Uterus (tissue), 4 donors: ENCODE results near the gene PID1. TPM values are rescaled to one million over a fixed set of nuclear protein-coding genes. Genes with fewer than 3 reads are reported as not detected.

ENCODE experiments used
- DNase-seq, 2 donors: peaks; one replicate each; pipeline ENCODE4 v3.0.0-alpha.2; 2019 to 2020
- H3K27ac ChIP-seq, 2 donors: fragments of 200-600 bp; sonication (generic); 1 replicate in 1 of 2; 2 replicates in 1 of 2; pipeline ENCODE4 v1.5.1; 2016 to 2018
- H3K27me3 ChIP-seq, 2 donors: fragments of 200-600 bp; sonication (generic); one replicate each; pipeline ENCODE4 v1.5.1; 2018 to 2019; ENCODE audit warnings: control low read depth in 1 of 2
- H3K36me3 ChIP-seq, 2 donors: fragments of 200-600 bp; sonication (generic); one replicate each; pipeline ENCODE4 v1.5.1; 2019; ENCODE audit warnings: control low read depth in 1 of 2
- H3K4me1 ChIP-seq, 2 donors: fragments of 200-600 bp; sonication (generic); one replicate each; pipeline ENCODE4 v1.5.1; 2018 to 2019; ENCODE audit warnings: control low read depth in 1 of 2
- H3K4me3 ChIP-seq, 2 donors: fragments of 200-600 bp; sonication (generic); 1 replicate in 1 of 2; 2 replicates in 1 of 2; pipeline ENCODE4 v1.5.1; 2018 to 2019; ENCODE audit warnings: mild to moderate bottlenecking in 1 of 2
- H3K9me3 ChIP-seq, 2 donors: fragments of 200-600 bp; sonication (generic); one replicate each; pipeline ENCODE4 v1.5.1; 2019; ENCODE audit warnings: control low read depth in 1 of 2
- CTCF ChIP-seq, 4 experiments: fragments of 200-600 bp in 2 of 4; fragments of 450-650 bp in 2 of 4; sonication (generic) in 2 of 4; IDR thresholded peaks; one replicate each; pipeline ENCODE4 v1.5.1; 2016 to 2019; ENCODE audit warnings: antibody characterized with exemption in 4 of 4, mild to moderate bottlenecking in 2 of 4, moderate library complexity in 1 of 4
- POLR2A ChIP-seq, 2 donors: fragments of 450-650 bp; IDR thresholded peaks; one replicate each; pipeline ENCODE4 v1.6.1; 2016; ENCODE audit warnings: antibody characterized with exemption in 2 of 2, mild to moderate bottlenecking in 1 of 2, moderate library complexity in 1 of 2
- intact Hi-C: fragments of 100-400 bp; cut with DNase I; formaldehyde crosslinking; loops from one replicate; pipeline ENCODE4 v1.15.1; 2023; ENCODE audit warnings: low total_unique reads
- total RNA-seq, 4 donors: library from RNA; depleted of rRNA in 3 of 4; stranded (reverse); fragments of >200 nt in 3 of 4; gene quantifications; one replicate each; pipeline versions ENCODE4 v1.1.0 to v1.2.4, GENCODE V29; 2014 to 2023
- donor health status: DM: yes; HTN: yes; CAD: no.

The PID1 gene
- total RNA-seq, 4 donors from 2014 or later, result 26.4 to 48.5 (median 37.1) TPM

GRCh38 chr2:229235131-229235914 is 35.8 kb downstream of the PID1 start:
- H3K27ac ChIP-seq, result no peak overlapping the region
- no peaks in the 10 kb centered on the region for H3K4me1 ChIP-seq
- H3K36me3 ChIP-seq, result no peaks in the 10 kb centered on the region
- intact Hi-C loops, result no loop called here
- H3K9me3 ChIP-seq, result no peaks in the 10 kb centered on the region
- H3K4me3 ChIP-seq, result no peak overlapping the region
- no peaks in the 10 kb centered on the region for H3K27me3 ChIP-seq
- no peak for TF ChIP-seq CTCF (IDR thresholded peaks at IDR 0.05)
- DNase-seq, result peak in 1 of 2 donors; percentile 22

GRCh38 chr2:229231885-229232284 is 39.2 kb downstream of the PID1 start:
- Histone ChIP-seq H3K4me1 (no peaks in the 10 kb centered on the region), H3K36me3 (no peaks in the 10 kb centered on the region), H3K9me3 (no peaks in the 10 kb centered on the region), H3K27ac (peak overlapping the region; percentile 16 to 37), H3K27me3 (no peaks in the 10 kb centered on the region), H3K4me3 (no peak overlapping the region)
- intact Hi-C loops, result no loop called here
- no peak for TF ChIP-seq POLR2A (IDR thresholded peaks at IDR 0.05)
- no peak for TF ChIP-seq CTCF (IDR thresholded peaks at IDR 0.05)
- no peak for DNase-seq

GRCh38 chr2:229231328-229231868 is 39.7 kb downstream of the PID1 start:
- intact Hi-C loops, result no loop called here
- TF ChIP-seq POLR2A (IDR thresholded peaks at IDR 0.05) (no peak), CTCF (IDR thresholded peaks at IDR 0.05) (no peak)
- Histone ChIP-seq H3K4me1 (no peaks in the 10 kb centered on the region), H3K27me3 (no peaks in the 10 kb centered on the region), H3K9me3 (no peaks in the 10 kb centered on the region), H3K4me3 (no peak overlapping the region), H3K27ac (peak overlapping the region; percentile 16 to 37), H3K36me3 (no peaks in the 10 kb centered on the region)
- no peak for DNase-seq

- H3K27me3 ChIP-seq, result no peaks in the 10 kb centered on the region
- TF ChIP-seq CTCF (IDR thresholded peaks at IDR 0.05) (no peak), POLR2A (IDR thresholded peaks at IDR 0.05) (no peak)
- intact Hi-C loops, result no loop called here
- no peak overlapping the region for H3K4me3 ChIP-seq
- no peaks in the 10 kb centered on the region for H3K9me3 ChIP-seq
- H3K4me1 ChIP-seq, result no peaks in the 10 kb centered on the region
- no peaks in the 10 kb centered on the region for H3K36me3 ChIP-seq
- peak overlapping the region; percentile 16 to 37 for H3K27ac ChIP-seq
- DNase-seq, result peak; percentile 48 to 57
Observed at GRCh38 chr2:229230911-229231310, 40.2 kb downstream of the PID1 start.

- no peak for DNase-seq
- Histone ChIP-seq H3K9me3 (no peaks in the 10 kb centered on the region), H3K36me3 (no peaks in the 10 kb centered on the region), H3K4me1 (no peaks in the 10 kb centered on the region), H3K4me3 (no peak overlapping the region), H3K27me3 (no peaks in the 10 kb centered on the region), H3K27ac (peak overlapping the region in 1 of 2 donors; percentile 16)
- intact Hi-C loops, result no loop called here
- no peak for TF ChIP-seq POLR2A (IDR thresholded peaks at IDR 0.05)
- no peak for TF ChIP-seq CTCF (IDR thresholded peaks at IDR 0.05)
Observed at GRCh38 chr2:229230256-229230655, 40.8 kb downstream of the PID1 start.
